Frontal cortex (tissue), 4 donors: Measurements from ENCODE around the gene RNASEH1. TPM values are rescaled to one million over a fixed set of nuclear protein-coding genes. Genes with fewer than 3 reads are reported as not detected.

Source experiments
- DNase-seq, 2 donors: peaks; one replicate each; pipeline ENCODE4 v3.0.0; 2012; ENCODE audit warnings: low spot score in 2 of 2
- FAIRE-seq: peaks from 2 replicates; lab custom pipeline; 2012; peaks lifted over from hg19 to GRCh38; lab: Jason Lieb, UNC
- total RNA-seq: library from RNA; depleted of rRNA; stranded (reverse); fragments of >200 nt; gene quantifications from one replicate; pipeline ENCODE4 v1.2.3, GENCODE V29; 2014
- donor health status: control.
- donor health status: control.
- donor health status: control.

RNASEH1 gene
- total RNA-seq, result 20.8 TPM

- DNase-seq, result peak; percentile 100
- FAIRE-seq, result no peak
Observed at GRCh38 chr2:3558205-3559014, at the start of gene RNASEH1. RNASEH1 (minus strand) TSS chr2:3558333; CDS start chr2:3558260, 73 bp downstream.

- FAIRE-seq, result no peak
- DNase-seq, result no peak
Observed at GRCh38 chr2:3606370-3607201, 48.5 kb upstream of the RNASEH1 start.

GRCh38 chr2:3606028-3606369 lies 47.9 kb upstream of the RNASEH1 start:
- FAIRE-seq (no peak), DNase-seq (no peak)

- FAIRE-seq, result no peak
- peak in 1 of 2 donors; percentile 60 for DNase-seq
Observed at GRCh38 chr2:3604991-3605961, 47.1 kb upstream of the RNASEH1 start.

- no peak for DNase-seq
- FAIRE-seq, result no peak
Observed at GRCh38 chr2:3604207-3604877, 46.2 kb upstream of the RNASEH1 start.

- DNase-seq (no peak), FAIRE-seq (no peak)
Observed at GRCh38 chr2:3603536-3604206, 45.5 kb upstream of the RNASEH1 start.

GRCh38 chr2:3602553-3603339 lies 44.6 kb upstream of the RNASEH1 start:
- FAIRE-seq (no peak), DNase-seq (no peak)

- DNase-seq (no peak), FAIRE-seq (no peak)
Observed at GRCh38 chr2:3601561-3602271, 43.6 kb upstream of the RNASEH1 start.

- no peak for FAIRE-seq
- DNase-seq, result no peak
Observed at GRCh38 chr2:3600256-3600855, 42.2 kb upstream of the RNASEH1 start.

GRCh38 chr2:3598912-3599854 lies 41.0 kb upstream of the RNASEH1 start:
- FAIRE-seq (no peak), DNase-seq (no peak)

GRCh38 chr2:3598197-3598910 lies 40.2 kb upstream of the RNASEH1 start:
- FAIRE-seq (no peak), DNase-seq (no peak)

GRCh38 chr2:3597567-3597966 lies 39.4 kb upstream of the RNASEH1 start:
- FAIRE-seq, result no peak

GRCh38 chr2:3596901-3597417 lies 38.8 kb upstream of the RNASEH1 start:
- no peak for DNase-seq
- no peak for FAIRE-seq

More at GRCh38 chr2:3597567-3597966, 39.4 kb upstream of the RNASEH1 start:
- DNase-seq, result no peak

- no peak for DNase-seq
- FAIRE-seq, result no peak
Observed at GRCh38 chr2:3595985-3596384, 37.9 kb upstream of the RNASEH1 start.

- FAIRE-seq (no peak), DNase-seq (no peak)
Observed at GRCh38 chr2:3595404-3595803, 37.3 kb upstream of the RNASEH1 start.
